ENCODE data around the gene CIAO2A.

GRCh38 chr15:64082757-64083156 lies 10.9 kb downstream of the CIAO2A start:
- TF ChIP-seq CTCF (IDR thresholded peaks at IDR 0.05; ENCODE audit: borderline replicate concordance, extremely low read depth, low read length, poor library complexity, severe bottlenecking) (no peak), EZH2 (IDR thresholded peaks at IDR 0.05; ENCODE audit: borderline replicate concordance, low read depth, low read length, severe bottlenecking) (no peak)
